ENCODE data around the gene NRG2.

DNA sequence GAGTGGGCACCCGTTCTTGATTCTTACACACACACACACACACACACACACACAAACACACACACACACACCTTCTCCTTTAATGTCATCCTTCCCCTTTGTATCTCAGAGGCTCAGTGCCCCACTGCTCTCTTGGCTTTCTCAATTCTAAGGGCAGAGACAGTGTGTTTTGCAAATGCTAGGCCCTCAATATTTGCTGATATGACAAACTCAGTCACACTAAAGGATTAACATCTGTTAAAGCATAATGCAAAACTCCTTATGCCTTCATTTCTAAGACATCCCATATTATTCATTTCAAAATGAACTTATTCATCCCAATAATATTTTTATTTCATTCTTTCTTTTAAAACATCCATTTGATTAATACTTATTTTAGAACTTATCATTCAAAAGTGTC is 8.9 kb upstream of the NRG2 start:
- TF ChIP-seq, protein P1, sequence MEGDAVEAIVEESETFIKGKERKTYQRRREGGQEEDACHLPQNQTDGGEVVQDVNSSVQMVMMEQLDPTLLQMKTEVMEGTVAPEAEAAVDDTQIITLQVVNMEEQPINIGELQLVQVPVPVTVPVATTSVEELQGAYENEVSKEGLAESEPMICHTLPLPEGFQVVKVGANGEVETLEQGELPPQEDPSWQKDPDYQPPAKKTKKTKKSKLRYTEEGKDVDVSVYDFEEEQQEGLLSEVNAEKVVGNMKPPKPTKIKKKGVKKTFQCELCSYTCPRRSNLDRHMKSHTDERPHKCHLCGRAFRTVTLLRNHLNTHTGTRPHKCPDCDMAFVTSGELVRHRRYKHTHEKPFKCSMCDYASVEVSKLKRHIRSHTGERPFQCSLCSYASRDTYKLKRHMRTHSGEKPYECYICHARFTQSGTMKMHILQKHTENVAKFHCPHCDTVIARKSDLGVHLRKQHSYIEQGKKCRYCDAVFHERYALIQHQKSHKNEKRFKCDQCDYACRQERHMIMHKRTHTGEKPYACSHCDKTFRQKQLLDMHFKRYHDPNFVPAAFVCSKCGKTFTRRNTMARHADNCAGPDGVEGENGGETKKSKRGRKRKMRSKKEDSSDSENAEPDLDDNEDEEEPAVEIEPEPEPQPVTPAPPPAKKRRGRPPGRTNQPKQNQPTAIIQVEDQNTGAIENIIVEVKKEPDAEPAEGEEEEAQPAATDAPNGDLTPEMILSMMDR (IDR thresholded peaks at IDR 0.05): no peak
- TF ChIP-seq POLR2A (IDR thresholded peaks at IDR 0.05): no peak
